ENCODE results near the gene DIDO1. TPM values are rescaled to one million over a fixed set of nuclear protein-coding genes. Genes with fewer than 3 reads are reported as not detected.
A peak's percentile ranks its signal among the peaks of the same experiment; 100 is the strongest.

Gene DIDO1
- total and polyA plus RNA-seq, 8 donors, result 38.1 to 65.9 (median 58.5) TPM

GRCh38 chr20:62969179-62969760 is 43.0 kb upstream of the DIDO1 start:
- Histone ChIP-seq H3K4me3 (no peak overlapping the region), H3K9me3 (no peaks in the 10 kb centered on the region), H3K36me3 (peaks cover 0 to 14% of the 10 kb centered on the region in 2 donors), H3K4me1 (peaks cover 4 to 8% of the 10 kb centered on the region in 2 donors), H3K27ac (no peak overlapping the region), H3K27me3 (peaks cover 21 to 56% of the 10 kb centered on the region in 2 donors)
- intact Hi-C loops (cut with DNase I), result no loop called here
- TF ChIP-seq CTCF (IDR thresholded peaks at IDR 0.05), result no peak
- DNase-seq (no peak), ATAC-seq (no peak)

DNA sequence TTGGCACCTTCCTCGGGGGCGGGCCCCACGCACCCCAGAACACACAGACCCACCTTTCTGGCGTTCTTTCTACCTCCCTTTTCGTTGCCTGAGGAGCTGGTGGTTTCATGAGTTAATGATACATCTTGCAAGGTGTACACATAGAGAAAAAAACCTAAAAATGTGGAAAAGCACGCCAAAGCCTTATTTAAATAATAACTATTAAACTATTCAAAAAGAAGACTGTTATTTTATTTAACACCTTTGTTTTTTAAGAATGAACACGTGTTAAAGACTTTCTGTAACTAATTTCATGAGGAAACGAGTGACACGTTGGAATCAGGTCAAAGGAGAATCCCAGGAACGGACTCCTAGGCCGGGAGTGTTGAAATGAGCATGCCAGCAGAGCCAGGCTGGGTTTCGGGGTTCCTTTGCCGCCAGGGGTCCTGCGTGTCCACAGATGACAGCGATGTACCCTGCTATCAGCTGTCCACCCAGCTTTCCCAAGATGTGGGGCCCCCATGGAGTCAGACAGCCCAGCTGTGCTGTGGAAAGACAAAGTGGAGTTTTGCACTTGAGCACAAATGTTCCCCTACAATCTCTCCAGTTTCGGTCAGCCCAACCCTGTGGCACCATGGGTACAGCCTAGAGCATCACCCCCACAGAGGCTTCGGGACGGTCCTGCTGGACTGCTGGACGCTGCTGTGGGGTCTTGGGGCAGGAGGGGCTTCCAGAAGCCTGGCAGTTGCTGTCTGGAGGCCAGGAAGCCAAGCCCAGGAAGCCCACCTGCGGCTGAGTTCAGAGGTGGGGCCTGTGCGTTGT is 42.3 kb upstream of the DIDO1 start:
- no peaks in the 10 kb centered on the region for H3K9me3 ChIP-seq
- H3K4me3 ChIP-seq, result no peak overlapping the region
- DNase-seq (peak in 1 of 4 donors; percentile 51), ATAC-seq (no peak)
- intact Hi-C loops (cut with DNase I), result no loop called here
- peaks cover 4 to 8% of the 10 kb centered on the region in 2 donors for H3K4me1 ChIP-seq
- peaks cover 16 to 49% of the 10 kb centered on the region in 2 donors for H3K27me3 ChIP-seq
- TF ChIP-seq CTCF (IDR thresholded peaks at IDR 0.05), result no peak
- H3K36me3 ChIP-seq, result peaks cover 0 to 21% of the 10 kb centered on the region in 2 donors
- no peak overlapping the region for H3K27ac ChIP-seq

- no peak for ATAC-seq
- H3K9me3 ChIP-seq, result no peaks in the 10 kb centered on the region
- peaks cover 8 to 41% of the 10 kb centered on the region in 2 donors for H3K27me3 ChIP-seq
- peaks cover 3% of the 10 kb centered on the region in 2 donors for H3K4me1 ChIP-seq
- intact Hi-C loops (cut with DNase I), result no loop called here
- peak in 1 of 4 donors; percentile 68 for DNase-seq
- H3K4me3 ChIP-seq, result no peak overlapping the region
- H3K36me3 ChIP-seq, result peaks cover 0 to 29% of the 10 kb centered on the region in 2 donors
- H3K27ac ChIP-seq, result no peak overlapping the region
- no peak for TF ChIP-seq CTCF (IDR thresholded peaks at IDR 0.05)
Measured at GRCh38 chr20:62967628-62968351, 41.5 kb upstream of the DIDO1 start.

DNA sequence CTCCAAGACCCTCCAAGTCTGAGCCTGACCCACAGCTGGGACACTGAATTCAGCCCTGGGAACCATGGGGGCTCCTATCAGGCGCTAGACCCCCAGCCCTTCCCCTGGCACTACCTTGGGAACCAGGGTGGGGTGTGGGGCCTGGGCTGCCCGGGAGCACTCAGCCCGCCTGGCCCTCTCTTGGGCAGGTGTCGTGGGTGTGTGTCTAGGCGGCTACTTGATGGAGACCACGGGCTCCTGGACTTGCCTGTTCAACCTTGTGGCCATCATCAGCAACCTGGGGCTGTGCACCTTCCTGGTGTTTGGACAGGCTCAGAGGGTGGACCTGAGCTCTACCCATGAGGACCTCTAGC is 40.8 kb upstream of the DIDO1 start:
- H3K36me3 ChIP-seq, result peaks cover 0 to 36% of the 10 kb centered on the region in 2 donors
- H3K9me3 ChIP-seq, result no peaks in the 10 kb centered on the region
- H3K27me3 ChIP-seq, result peaks cover 5 to 36% of the 10 kb centered on the region in 2 donors
- intact Hi-C loops (cut with DNase I), result no loop called here
- ATAC-seq (no peak), DNase-seq (peak in 1 of 4 donors; percentile 38)
- TF ChIP-seq CTCF (IDR thresholded peaks at IDR 0.05), result no peak
- no peak overlapping the region for H3K4me3 ChIP-seq
- no peaks in the 10 kb centered on the region for H3K4me1 ChIP-seq
- no peak overlapping the region for H3K27ac ChIP-seq
